Dermis microvascular lymphatic vessel endothelial cell (primary cell): ENCODE measurements around the gene CORT. TPM values are rescaled to one million over a fixed set of nuclear protein-coding genes. Genes with fewer than 3 reads are reported as not detected.

Source experiments
- DNase-seq, 2 donors: peaks; one replicate each; pipeline versions ENCODE4 v3.0.0 to v3.0.0-alpha.2; 2010; ENCODE audit warnings: low read depth in 2 of 2
- total RNA-seq: library from RNA; depleted of rRNA; stranded (reverse); fragments of >200 nt; gene quantifications from 2 replicates; pipeline ENCODE4 v1.2.1, GENCODE V29; 2014

The CORT gene
- total RNA-seq, 1 donor from 2014 or later, result 0.13 TPM

DNA sequence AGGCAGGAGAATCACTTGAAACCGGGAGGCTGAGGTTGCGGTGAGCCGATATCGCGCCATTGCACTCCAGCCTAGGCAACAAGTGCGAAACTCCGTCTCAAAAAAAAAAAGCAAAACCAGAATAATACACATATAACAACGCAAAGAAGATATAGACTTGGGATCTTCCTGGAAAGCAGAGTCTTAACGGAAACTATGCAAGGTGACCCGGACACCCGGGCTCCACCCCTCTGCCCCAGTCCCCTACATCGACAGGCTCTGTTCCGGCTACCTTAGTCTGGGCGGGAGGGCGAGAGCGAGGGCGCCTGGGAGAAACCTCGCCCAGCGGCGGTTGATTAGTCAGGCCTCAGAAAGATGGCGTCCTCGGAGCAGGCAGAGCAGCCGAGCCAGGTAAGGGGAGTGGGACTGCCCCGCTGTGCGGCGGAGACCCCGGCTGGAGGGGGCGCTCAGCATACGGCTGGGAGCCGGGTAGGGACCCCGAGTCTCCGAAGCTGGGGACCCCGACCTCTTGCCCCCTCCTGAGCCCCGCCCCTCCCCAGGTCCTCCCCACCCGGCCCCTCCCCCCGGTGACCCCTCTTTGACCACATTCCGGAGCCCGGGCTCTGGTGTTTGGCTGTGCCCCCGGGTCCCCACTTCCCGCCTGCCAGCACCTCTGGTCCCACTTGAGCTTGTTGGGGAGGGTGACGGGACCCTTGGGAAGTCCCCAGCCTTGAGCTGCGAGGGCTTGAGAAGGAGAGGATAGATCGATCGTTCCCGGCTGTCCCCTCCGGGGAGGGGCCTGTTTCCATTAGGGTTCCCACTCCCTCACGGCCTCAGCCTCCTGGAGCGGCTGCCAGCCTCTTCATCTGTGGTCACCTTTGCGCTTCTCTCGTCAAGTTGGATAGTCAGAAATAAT, 25.0 kb downstream of the CORT start, which contains the start of gene PEX14:
TSS of gene PEX14 (plus strand) at position 338 of the 895 bp plus-strand sequence. CDS start at position 355, 17 bp downstream.
- peak; percentile 62 to 85 for DNase-seq

DNA sequence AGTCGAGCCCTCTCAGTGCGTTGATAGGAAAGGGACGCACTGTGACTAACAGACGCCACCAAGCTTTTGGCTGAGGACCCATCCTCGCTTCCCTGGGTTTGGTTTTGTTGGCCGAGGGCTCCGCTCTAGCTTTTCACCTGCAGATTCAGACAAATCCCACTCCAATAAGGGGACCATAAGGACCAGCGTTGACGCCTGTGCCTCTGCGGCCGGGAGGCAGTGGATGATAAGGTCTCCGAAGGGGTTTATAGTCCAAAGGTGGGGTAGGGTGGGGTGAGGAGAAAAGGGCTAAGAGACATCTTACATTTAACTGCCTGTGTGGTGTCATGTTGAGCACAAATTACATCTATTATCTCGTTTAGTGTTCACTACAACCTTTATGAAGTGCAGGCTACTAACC, 25.7 kb downstream of the CORT start:
- no peak for DNase-seq

DNA sequence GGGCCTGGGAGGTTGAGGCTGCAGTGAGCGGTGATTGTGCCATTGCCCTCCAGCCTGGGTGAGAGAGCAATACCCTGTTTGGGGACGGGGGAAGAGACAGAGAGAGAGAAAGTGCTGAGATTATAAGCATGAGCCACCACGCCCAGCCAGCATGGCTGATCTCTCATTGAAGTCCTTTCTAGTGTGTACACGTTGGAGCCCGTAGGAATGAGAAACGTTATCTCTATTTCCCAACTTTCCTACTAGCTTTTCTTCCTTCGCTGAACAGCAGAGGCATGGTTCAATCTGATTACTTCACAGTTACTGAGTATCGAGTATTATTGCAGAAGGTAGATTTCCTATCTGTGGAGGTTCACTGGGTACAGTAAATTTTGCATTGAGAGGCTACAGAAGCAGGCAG, 29.5 kb downstream of the CORT start:
- DNase-seq, result no peak

DNA sequence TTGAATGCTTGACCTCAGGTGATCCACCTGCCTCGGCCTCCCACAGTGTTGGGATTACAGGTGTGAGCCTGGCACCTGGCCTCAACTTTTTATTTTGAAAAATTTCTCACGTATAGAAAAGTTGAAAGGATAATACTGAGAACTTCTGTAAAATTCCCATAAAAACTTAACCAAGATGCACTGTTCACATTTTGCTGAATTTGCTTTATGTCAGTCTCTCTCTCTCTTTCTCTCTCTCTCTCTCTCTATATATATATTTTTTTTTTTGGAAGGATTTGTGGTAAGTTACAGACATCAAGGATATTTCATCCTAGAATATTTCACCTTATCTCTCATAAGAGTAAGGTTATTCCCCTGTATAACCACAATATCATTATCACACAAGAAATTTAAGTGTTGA, 30.8 kb downstream of the CORT start:
- no peak for DNase-seq

DNA sequence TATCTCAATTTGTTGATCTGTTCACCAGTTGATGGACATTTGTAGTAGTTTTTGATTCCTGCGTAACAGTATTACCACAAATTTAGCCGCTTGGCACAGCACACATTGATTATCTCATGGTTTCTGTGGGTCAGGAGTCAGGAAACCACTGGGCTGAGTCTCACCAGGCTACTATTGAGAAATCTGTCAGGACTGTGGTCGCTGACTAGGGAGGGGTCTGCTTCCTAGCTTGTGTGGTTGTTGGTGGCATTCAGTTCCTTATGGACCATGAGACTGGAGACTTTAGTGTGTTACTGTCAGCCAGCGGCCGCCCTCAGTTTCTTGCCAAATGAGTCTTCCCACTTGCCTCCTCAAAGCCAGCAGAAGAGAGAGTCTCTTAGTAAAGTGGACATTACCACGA, 34.7 kb downstream of the CORT start:
- no peak for DNase-seq

DNA sequence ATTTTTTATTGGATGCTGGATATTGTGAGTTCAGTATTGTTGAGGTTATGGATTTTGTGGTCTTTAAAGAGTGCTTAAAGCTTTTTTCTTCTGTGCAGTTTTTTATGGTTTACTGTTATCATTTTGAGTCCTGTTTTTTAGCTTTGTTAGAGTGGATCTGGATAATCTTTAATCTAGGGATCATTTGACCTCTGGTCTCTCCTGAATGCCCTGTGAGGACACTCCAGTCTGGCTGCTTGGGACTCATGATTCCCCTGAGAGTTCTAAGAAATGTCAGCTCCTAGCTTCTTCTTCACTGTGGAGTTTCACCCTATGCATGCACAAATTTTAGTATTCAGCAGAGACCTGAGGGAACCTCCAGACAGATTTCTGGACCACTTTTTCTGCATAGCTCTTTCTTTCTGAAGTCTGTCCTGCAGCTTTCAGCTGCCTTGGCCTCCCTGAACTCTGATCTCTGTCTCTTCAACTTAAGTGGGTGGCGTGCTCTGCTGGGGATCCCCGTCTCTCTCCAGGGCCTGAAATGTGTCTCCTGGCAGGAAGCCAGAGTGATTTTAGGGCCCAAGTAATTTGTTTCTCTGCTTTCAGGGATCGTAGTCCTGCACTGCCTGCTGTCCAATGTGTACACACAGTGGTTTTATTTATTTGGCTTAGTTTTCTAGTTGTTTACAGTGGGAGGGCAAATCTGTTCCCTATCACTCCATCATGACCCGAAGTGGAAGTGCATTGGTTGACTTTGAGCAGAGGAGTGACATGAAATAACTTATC, 39.6 kb downstream of the CORT start:
- no peak for DNase-seq

DNA sequence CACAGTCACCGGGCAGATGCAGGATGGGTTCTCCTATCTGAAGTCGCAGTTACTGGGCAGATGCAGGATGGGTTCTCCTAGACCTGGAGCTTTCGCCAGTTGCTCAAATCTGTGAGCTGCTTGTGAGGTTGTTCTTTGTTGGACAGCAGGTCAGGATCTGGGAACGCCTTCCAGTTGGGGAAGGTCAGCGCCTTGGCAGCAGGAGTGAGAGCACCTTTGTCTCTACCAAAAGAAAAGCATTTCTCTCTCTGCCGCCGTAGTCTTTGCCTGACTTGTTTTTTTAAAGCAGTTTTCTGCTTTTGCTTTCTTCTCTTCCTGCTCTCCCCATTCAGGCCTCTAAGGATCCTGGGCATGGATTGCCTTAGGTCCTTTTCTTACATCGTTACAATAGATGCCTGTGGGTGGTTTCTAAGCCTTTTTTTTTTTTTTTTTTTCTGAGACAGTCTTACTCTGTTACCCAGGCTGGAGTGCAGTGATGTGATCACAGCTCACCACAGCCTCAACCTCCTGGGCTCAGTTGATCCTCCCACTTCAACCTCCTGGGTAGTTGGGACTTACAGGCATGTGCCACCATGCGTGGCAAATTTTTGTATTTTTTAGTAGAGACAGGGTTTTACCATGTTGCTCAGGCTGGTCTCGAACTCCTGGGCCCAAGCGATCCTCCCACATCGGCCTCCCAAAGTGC, 40.6 kb downstream of the CORT start:
- DNase-seq, result no peak

DNA sequence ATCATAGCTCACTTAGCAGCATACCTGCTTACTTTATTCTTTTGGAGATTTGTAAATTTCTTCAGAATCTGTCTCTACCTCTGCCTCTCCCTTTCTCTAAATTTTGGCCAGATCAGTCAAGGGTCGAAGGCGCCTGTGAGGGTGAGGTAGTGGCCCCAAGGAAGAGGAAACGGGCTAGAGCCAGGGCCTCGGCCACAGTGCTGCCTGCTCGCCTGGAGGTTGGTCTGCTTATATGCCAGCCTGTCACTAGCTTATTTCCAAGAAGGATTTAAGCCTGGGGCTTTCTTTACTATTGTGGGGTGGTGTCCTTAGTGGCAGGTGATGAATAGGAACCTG, 44.6 kb downstream of the CORT start:
- DNase-seq, result no peak

DNA sequence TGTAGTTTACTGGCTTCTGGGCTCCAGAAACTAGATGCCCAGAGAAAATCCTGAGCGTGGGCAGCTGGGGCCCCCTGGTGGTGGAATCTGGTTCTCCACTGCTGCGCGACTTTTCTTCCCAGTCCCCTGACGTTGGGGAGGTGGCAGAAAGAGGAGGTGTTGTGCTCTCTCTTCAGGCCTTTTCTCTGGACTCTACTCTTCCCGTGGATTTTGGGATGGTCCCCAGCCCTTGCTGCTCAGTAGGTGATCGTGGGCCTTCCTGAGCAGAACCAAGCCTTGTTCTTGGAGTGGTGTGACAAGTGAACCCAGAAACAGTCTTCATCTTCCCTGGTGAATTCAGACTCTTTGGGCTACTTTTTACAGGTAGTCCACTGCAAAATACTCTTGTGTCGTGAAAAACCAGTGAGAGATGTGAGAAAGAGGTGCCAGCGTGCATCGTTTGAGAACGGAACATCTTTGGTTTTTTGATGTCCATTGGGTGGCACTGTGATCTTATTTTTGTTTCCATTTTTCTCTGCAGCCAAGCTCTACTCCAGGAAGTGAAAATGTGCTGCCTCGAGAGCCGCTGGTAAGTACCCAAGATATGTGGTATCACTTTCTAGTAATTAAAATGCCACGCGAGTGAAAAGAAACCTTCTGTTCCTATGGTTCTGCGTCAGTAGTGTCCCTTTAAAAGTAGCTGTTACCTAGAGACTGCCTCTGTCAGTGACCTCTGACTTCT, 45.1 kb downstream of the CORT start:
- peak in 1 of 2 donors; percentile 64 for DNase-seq

DNA sequence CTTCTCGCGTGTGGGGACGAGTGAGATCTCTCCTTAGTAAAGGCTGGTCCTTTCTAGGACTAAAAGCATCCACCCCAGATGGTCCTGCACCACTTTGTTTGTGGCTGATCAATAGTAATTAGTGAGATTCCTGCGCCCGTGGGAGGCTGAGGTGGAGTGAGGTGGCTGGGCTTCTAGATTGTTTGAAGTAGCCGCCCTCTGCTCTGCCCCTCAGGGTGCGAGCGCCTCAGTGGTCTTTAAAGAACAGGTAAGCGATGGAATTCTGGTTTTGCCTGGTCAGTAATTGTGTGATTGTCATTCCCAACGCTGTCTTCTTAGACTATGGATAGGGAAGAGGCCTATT, 45.6 kb downstream of the CORT start:
- no peak for DNase-seq

DNA sequence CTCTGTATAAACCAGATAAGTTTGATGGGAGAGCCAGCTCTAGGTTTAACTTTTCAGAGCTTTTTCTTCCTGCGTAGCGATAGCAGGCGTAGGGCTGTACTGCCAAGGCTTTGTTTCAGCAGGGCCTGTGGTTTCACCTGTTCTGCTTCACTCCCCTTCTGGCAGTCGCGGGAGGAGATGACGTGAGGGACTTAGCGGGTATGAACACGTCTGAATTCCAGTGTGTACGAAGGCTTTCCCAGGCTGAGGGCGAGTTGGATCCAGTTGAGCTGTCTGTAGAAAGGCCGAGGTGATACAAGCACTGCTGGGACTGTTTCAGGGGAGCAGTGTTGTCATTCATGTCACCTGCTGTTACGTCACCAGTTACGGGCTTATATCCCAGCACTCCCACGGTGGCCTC, 46.1 kb downstream of the CORT start:
- DNase-seq, result no peak

DNA sequence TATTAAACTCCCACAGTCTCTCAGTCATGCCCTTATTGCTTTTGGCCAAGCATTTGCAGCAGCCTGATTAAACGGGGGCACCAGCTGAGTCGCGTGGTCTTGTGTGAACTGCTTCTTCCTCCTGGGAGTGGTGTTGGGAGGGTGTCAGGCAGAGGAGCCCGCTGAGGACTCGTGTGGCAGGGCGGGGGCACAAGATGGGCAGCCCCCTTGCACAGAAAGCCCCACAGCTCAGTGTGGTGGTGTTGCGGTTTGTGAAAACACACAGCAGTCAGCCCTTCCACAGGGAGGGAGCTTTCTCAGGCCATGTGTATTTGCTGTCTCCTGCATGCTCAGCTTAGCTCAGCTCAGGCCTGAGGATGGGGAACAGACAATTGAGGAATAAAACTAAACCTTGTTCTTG, 47.3 kb downstream of the CORT start:
- no peak for DNase-seq

DNA sequence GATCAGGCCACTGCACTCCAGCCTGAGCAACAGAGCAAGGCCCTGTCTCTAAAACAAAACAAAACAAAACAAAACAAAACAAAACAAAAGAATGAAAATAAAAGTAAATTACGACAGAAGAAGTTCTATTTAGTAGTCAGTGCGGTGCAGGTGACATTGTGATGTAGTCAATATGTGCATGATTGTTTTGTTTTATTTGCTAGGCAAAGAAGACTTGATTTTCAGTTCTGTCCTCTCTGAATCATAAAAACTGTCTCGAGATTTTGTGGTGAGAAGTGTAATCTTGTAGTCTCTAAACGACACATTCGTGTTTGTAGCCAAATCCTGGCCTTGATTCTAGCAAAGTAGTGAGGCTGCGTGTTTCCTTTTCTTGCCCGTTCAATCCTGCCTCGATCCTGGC, 48.4 kb downstream of the CORT start:
- no peak for DNase-seq

Other genes with a start within 250 kb of the CORT start
- 23.0 and 32.2 TPM in 2 replicates for gene KIF1B, start 239.5 kb upstream of the CORT start, total RNA-seq
- gene PGD, start 51.0 kb upstream of the CORT start, total RNA-seq, result 64.5 and 79.3 TPM in 2 replicates
- gene CENPS, start 19.6 kb upstream of the CORT start, total RNA-seq, result 6.3 and 7.7 TPM in 2 replicates
- 38.3 and 43.5 TPM in 2 replicates for gene DFFA, start 22.5 kb downstream of the CORT start, total RNA-seq
- gene PEX14, start 24.9 kb downstream of the CORT start, total RNA-seq, result 7.6 and 12.4 TPM in 2 replicates